Stomach (tissue), 19 donors: ENCODE results near the gene ITPR1. TPM values are rescaled to one million over a fixed set of nuclear protein-coding genes. Genes with fewer than 3 reads are reported as not detected.

ENCODE experiments used
- DNase-seq, 2 donors: peaks; one replicate each; pipeline versions ENCODE4 v3.0.0 to v3.0.0-alpha.2; 2013 to 2019
- H3K27ac ChIP-seq, 5 donors: fragments of 200-600 bp in 4 of 5; sonication (generic) in 4 of 5; one replicate each; pipeline ENCODE4 v1.5.1; 2013 to 2019; ENCODE audit warnings: mild to moderate bottlenecking in 1 of 5, moderate library complexity in 1 of 5
- H3K27me3 ChIP-seq, 3 donors: fragments of 200-600 bp; sonication (generic); one replicate each; pipeline ENCODE4 v1.5.1; 2017 to 2019; ENCODE audit warnings: mixed run types in 1 of 3
- H3K36me3 ChIP-seq, 4 donors: fragments of 200-600 bp; sonication (generic); 1 replicate in 3 of 4; 2 replicates in 1 of 4; pipeline ENCODE4 v1.5.1; 2016 to 2019
- H3K4me1 ChIP-seq, 4 donors: fragments of 200-600 bp; sonication (generic); one replicate each; pipeline ENCODE4 v1.5.1; 2016 to 2019
- H3K4me3 ChIP-seq, 4 donors: fragments of 200-600 bp; sonication (generic) in 3 of 4; one replicate each; pipeline ENCODE4 v1.5.1; 2016 to 2019; ENCODE audit warnings: mild to moderate bottlenecking in 1 of 4
- H3K9me3 ChIP-seq, 4 donors: fragments of 200-600 bp; sonication (generic); one replicate each; pipeline ENCODE4 v1.5.1; 2016 to 2019
- CTCF ChIP-seq, 7 experiments: fragments of 450-650 bp in 4 of 7; fragments of 200-600 bp in 3 of 7; sonication (generic) in 3 of 7; IDR thresholded peaks; one replicate each; pipeline ENCODE4 v1.5.1; 2016 to 2019; ENCODE audit warnings: antibody characterized with exemption in 7 of 7, control low read depth in 2 of 7, mild to moderate bottlenecking in 1 of 7
- EP300 ChIP-seq: sonication (generic); formaldehyde crosslinking; IDR thresholded peaks from one replicate; pipeline ENCODE4 v1.6.1; 2017; ENCODE audit warnings: antibody characterized with exemption
- POLR2A ChIP-seq, 4 donors: fragments of 450-650 bp; IDR thresholded peaks; one replicate each; pipeline ENCODE4 v1.6.1; 2016; ENCODE audit warnings: antibody characterized with exemption in 4 of 4, control low read depth in 2 of 4, mild to moderate bottlenecking in 1 of 4, moderate library complexity in 1 of 4
- POLR2AphosphoS5 ChIP-seq, 3 donors: sonication (generic); formaldehyde crosslinking; IDR thresholded peaks; one replicate each; pipeline ENCODE4 v1.6.1; 2016; ENCODE audit warnings: antibody characterized with exemption in 3 of 3
- WGBS, 5 donors: extraction: QIAGEN DNeasy Blood & Tissue Kit in 3 of 5; methylation state at CpG; one replicate each; pipeline versions ENCODE4 v1.1.5 to v1.1.7; 2013 to 2018; 5-methylcytosine and 5-hydroxymethylcytosine counted together
- intact Hi-C: fragments of 100-400 bp; cut with DNase I; formaldehyde crosslinking; loops from one replicate; pipeline ENCODE4 v1.15.1; 2023; ENCODE audit warnings: low total_unique reads
- long read RNA-seq, 10 donors: transcript quantifications; one replicate each; lab custom pipeline, GENCODE V29; 2026
- polyA plus RNA-seq, 3 donors: library from polyadenylated mRNA; stranded (reverse); fragments of 200-250 nt; gene quantifications; one replicate each; pipeline ENCODE4 v1.2.3, GENCODE V29; 2013
- total RNA-seq, 5 donors: library from RNA; depleted of rRNA; stranded (reverse); fragments of >200 nt; gene quantifications; one replicate each; pipeline versions ENCODE4 v1.1.0 to v1.2.3, GENCODE V29; 2014 to 2016
- donor health status: healthy with polysubstance abuse.
- donor health status: Bipolar disorder and iron deficiency.
- donor health status: healthy.

Gene ITPR1
- total RNA-seq, result 100 to 1,000 TPM in 2 of 5 donors, 10 to 100 TPM in 3; 23.2 to 192 (median 50.3) TPM
- 10 to 100 TPM in 2 of 3 donors, 1 to 10 TPM in 1; 6.6 to 13.2 (median 11.8) TPM for polyA plus RNA-seq
- long read RNA-seq, donor 1, result 0 reads
- long read RNA-seq, donor 2, result 0 reads
- long read RNA-seq, donor 3, full-length matches to known transcripts, result 2 of 2 reads
- long read RNA-seq, donor 3, partial matches to known transcripts, result 0 of 2 reads
- long read RNA-seq, donor 3, other reads (novel, unspliced or antisense), result 0 of 2 reads
- long read RNA-seq, donor 4, result 0 reads
- long read RNA-seq, donor 5, result 0 reads
- long read RNA-seq, donor 6, result 0 reads
- long read RNA-seq, donor 7, partial matches to known transcripts, result 6 of 8 reads
- long read RNA-seq, donor 7, other reads (novel, unspliced or antisense), result 0 of 8 reads
- long read RNA-seq, donor 8, partial matches to known transcripts, result 0 of 1 reads
- long read RNA-seq, donor 8, other reads (novel, unspliced or antisense), result 0 of 1 reads
- long read RNA-seq, donor 9, partial matches to known transcripts, result 0 of 1 reads
- long read RNA-seq, donor 9, other reads (novel, unspliced or antisense), result 0 of 1 reads
- long read RNA-seq, donor 10, result 0 reads

GRCh38 chr3:4493014-4493940 lies at the start of gene ITPR1:
ITPR1 (plus strand) TSS chr3:4493348; CDS start chr3:4516492, 23,144 bp downstream.
- intact Hi-C loops, result loop anchor here (5.0 kb wide), 1 partner anchor 139 kb away; no protein-coding TSS in a partner anchor
- Histone ChIP-seq H3K27ac (peak within 1 kb of the TSS; percentile 89 to 94 (median 90)), H3K4me3 (peak within 1 kb of the TSS; percentile 76 to 96 (median 90)), H3K27me3 (no peaks in the 10 kb centered on the region), H3K4me1 (peaks cover 6 to 55% (median 48%) of the 10 kb centered on the region in 4 donors), H3K36me3 (no peaks in the 10 kb centered on the region), H3K9me3 (no peaks in the 10 kb centered on the region)
- peak; percentile 98 to 99 for DNase-seq
- 0 to 1% (median 0%) methylated on average over 31 to 47 of the region's 47 CpGs for WGBS, 5 donors
- TF ChIP-seq POLR2AphosphoS5 (IDR thresholded peaks at IDR 0.05), result peak; percentile 100
- no peak for TF ChIP-seq EP300
- peak in 3 of 4 donors; percentile 88 to 99 (median 99) for TF ChIP-seq POLR2A (IDR thresholded peaks at IDR 0.05)
- TF ChIP-seq CTCF (IDR thresholded peaks at IDR 0.05), result peak in 2 of 7 experiments; percentile 13 to 36

GRCh38 chr3:4447295-4447999 lies 45.7 kb upstream of the ITPR1 start:
- Histone ChIP-seq H3K4me1 (peaks cover 0 to 18% (median 7%) of the 10 kb centered on the region in 4 donors), H3K36me3 (peaks cover 0 to 66% (median 56%) of the 10 kb centered on the region in 4 donors), H3K4me3 (no peak overlapping the region), H3K9me3 (no peaks in the 10 kb centered on the region), H3K27ac (peak overlapping the region in 3 of 5 donors; percentile 3 to 79 (median 72)), H3K27me3 (no peaks in the 10 kb centered on the region)
- intact Hi-C loops, result no loop called here
- TF ChIP-seq POLR2AphosphoS5 (IDR thresholded peaks at IDR 0.05) (peak in 1 of 3 donors; percentile 4), POLR2A (IDR thresholded peaks at IDR 0.05) (no peak), EP300 (no peak), CTCF (IDR thresholded peaks at IDR 0.05) (no peak)
- peak in 1 of 2 donors; percentile 39 for DNase-seq
- 47 to 67% (median 52%) methylated on average over 3 of the region's 3 CpGs for WGBS, 5 donors

GRCh38 chr3:4448187-4448586 lies 45.0 kb upstream of the ITPR1 start:
- DNase-seq, result no peak
- peaks cover 0 to 18% (median 7%) of the 10 kb centered on the region in 4 donors for H3K4me1 ChIP-seq
- TF ChIP-seq CTCF (IDR thresholded peaks at IDR 0.05), result no peak
- no peak for TF ChIP-seq POLR2AphosphoS5 (IDR thresholded peaks at IDR 0.05)
- TF ChIP-seq POLR2A (IDR thresholded peaks at IDR 0.05), result no peak
- TF ChIP-seq EP300, result no peak
- H3K4me3 ChIP-seq, result no peak overlapping the region
- peaks cover 0 to 66% (median 59%) of the 10 kb centered on the region in 4 donors for H3K36me3 ChIP-seq
- intact Hi-C loops, result no loop called here
- H3K27ac ChIP-seq, result peak overlapping the region in 3 of 5 donors; percentile 64 to 79 (median 72)
- no peaks in the 10 kb centered on the region for H3K27me3 ChIP-seq
- 55 to 76% (median 70%) methylated on average over 6 of the region's 6 CpGs for WGBS, 5 donors
- no peaks in the 10 kb centered on the region for H3K9me3 ChIP-seq
